Osteoblast (primary cell): Measurements from ENCODE around the gene AGBL5. TPM values are rescaled to one million over a fixed set of nuclear protein-coding genes. Genes with fewer than 3 reads are reported as not detected.
A peak's percentile ranks its signal among the peaks of the same experiment; 100 is the strongest.

Experiments
- DNase-seq: peaks from one replicate; pipeline ENCODE4 v3.0.0; 2011; ENCODE audit warnings: low spot score, mixed read lengths; ENCODE audit not compliant: insufficient read length; ENCODE audit errors: missing footprints
- H2AFZ ChIP-seq: 2 replicates; pipeline ENCODE4 v1.6.0; 2011; ENCODE audit warnings: mild to moderate bottlenecking, low read length
- H3K27ac ChIP-seq: 2 replicates; pipeline ENCODE4 v1.5.1; 2011; ENCODE audit warnings: mild to moderate bottlenecking, low read depth, low read length, moderate library complexity
- H3K27me3 ChIP-seq: 2 replicates; pipeline ENCODE4 v1.6.0; 2012; ENCODE audit warnings: mild to moderate bottlenecking, control low read depth, inconsistent platforms, low read length, moderate library complexity; ENCODE audit not compliant: insufficient read depth
- H3K36me3 ChIP-seq: 2 replicates; pipeline ENCODE4 v1.5.1; 2011; ENCODE audit warnings: mild to moderate bottlenecking, low read length, control low read depth, moderate library complexity; ENCODE audit not compliant: insufficient read depth
- H3K4me1 ChIP-seq: 2 replicates; pipeline ENCODE4 v1.5.1; 2011; ENCODE audit warnings: mild to moderate bottlenecking, low read length, control low read depth, moderate library complexity; ENCODE audit not compliant: insufficient read depth
- H3K4me2 ChIP-seq: 2 replicates; pipeline ENCODE4 v1.6.0; 2011; ENCODE audit warnings: mild to moderate bottlenecking, low read length; ENCODE audit not compliant: insufficient read depth
- H3K4me3 ChIP-seq: fragments of 200-600 bp; sonication (generic); 3 replicates; pipeline ENCODE4 v1.5.1; 2012; ENCODE audit warnings: mild to moderate bottlenecking, low read length, inconsistent platforms; ENCODE audit not compliant: insufficient read depth
- H3K79me2 ChIP-seq: 2 replicates; pipeline ENCODE4 v1.6.0; 2012; ENCODE audit warnings: mild to moderate bottlenecking, low read length, control low read depth, inconsistent platforms; ENCODE audit not compliant: insufficient read depth
- H3K9me3 ChIP-seq: 2 replicates; pipeline ENCODE4 v1.5.1; 2011; ENCODE audit warnings: low read depth, low read length, control low read depth
- H4K20me1 ChIP-seq: 2 replicates; pipeline ENCODE4 v1.6.0; 2012; ENCODE audit warnings: mild to moderate bottlenecking, low read length, control low read depth; ENCODE audit not compliant: insufficient read depth
- CTCF ChIP-seq: IDR thresholded peaks from 2 replicates; pipeline ENCODE4 v1.5.1; 2011; ENCODE audit warnings: mild to moderate bottlenecking, low read depth, low read length, moderate library complexity; ENCODE audit errors: extremely low read depth
- total RNA-seq: library from RNA; depleted of rRNA; stranded (reverse); fragments of >200 nt; gene quantifications from 2 replicates; pipeline ENCODE4 v1.2.3, GENCODE V29; 2012

AGBL5 gene
- total RNA-seq, 1 donor, result 24.6 TPM

- Histone ChIP-seq H3K9me3 (no peaks in the 10 kb centered on the region), H3K4me1 (peaks cover 5% of the 10 kb centered on the region), H3K36me3 (no peaks in the 10 kb centered on the region), H3K4me2 (no peak overlapping the region), H3K4me3 (no peak overlapping the region), H3K27ac (no peak overlapping the region), H3K27me3 (peaks cover 2% of the 10 kb centered on the region), H2AFZ (no peak overlapping the region), H4K20me1 (no peaks in the 10 kb centered on the region), H3K79me2 (no peaks in the 10 kb centered on the region)
- TF ChIP-seq CTCF, result no peak
- DNase-seq, result peak; percentile 67
These were observed 48.6 kb downstream of the AGBL5 start for GRCh38 chr2:27100036-27100435.

GRCh38 chr2:27102329-27102728 is 50.9 kb downstream of the AGBL5 start:
- H3K36me3 ChIP-seq, result no peaks in the 10 kb centered on the region
- peak; percentile 19 for DNase-seq
- TF ChIP-seq CTCF, result no peak
- H3K27me3 ChIP-seq, result peaks cover 4% of the 10 kb centered on the region
- H3K4me1 ChIP-seq, result no peaks in the 10 kb centered on the region
- no peak overlapping the region for H3K4me3 ChIP-seq
- H2AFZ ChIP-seq, result no peak overlapping the region
- no peaks in the 10 kb centered on the region for H4K20me1 ChIP-seq
- no peaks in the 10 kb centered on the region for H3K79me2 ChIP-seq
- no peak overlapping the region for H3K27ac ChIP-seq
- no peak overlapping the region for H3K4me2 ChIP-seq
- H3K9me3 ChIP-seq, result no peaks in the 10 kb centered on the region

- Histone ChIP-seq H3K36me3 (no peaks in the 10 kb centered on the region), H3K4me2 (no peak overlapping the region), H3K27ac (no peak overlapping the region), H3K4me1 (no peaks in the 10 kb centered on the region), H3K9me3 (no peaks in the 10 kb centered on the region), H3K79me2 (no peaks in the 10 kb centered on the region), H2AFZ (no peak overlapping the region), H4K20me1 (no peaks in the 10 kb centered on the region), H3K4me3 (no peak overlapping the region), H3K27me3 (peaks cover 4% of the 10 kb centered on the region)
- peak; percentile 71 for DNase-seq
- no peak for TF ChIP-seq CTCF
These were observed 54.5 kb downstream of the AGBL5 start for GRCh38 chr2:27105981-27106380.

GRCh38 chr2:27108221-27108620 is 56.8 kb downstream of the AGBL5 start:
- Histone ChIP-seq H3K36me3 (no peaks in the 10 kb centered on the region), H2AFZ (no peak overlapping the region), H3K4me1 (no peaks in the 10 kb centered on the region), H3K27me3 (peaks cover 4% of the 10 kb centered on the region), H3K9me3 (no peaks in the 10 kb centered on the region), H3K79me2 (no peaks in the 10 kb centered on the region), H3K4me2 (no peak overlapping the region), H3K4me3 (no peak overlapping the region), H3K27ac (no peak overlapping the region), H4K20me1 (no peaks in the 10 kb centered on the region)
- no peak for TF ChIP-seq CTCF
- no peak for DNase-seq
